M059J (cell line): ENCODE data around the gene PYY. TPM values are rescaled to one million over a fixed set of nuclear protein-coding genes. Genes with fewer than 3 reads are reported as not detected.
A peak's percentile ranks its signal among the peaks of the same experiment; 100 is the strongest.
"Not testable (repeated sequence)": the region's sequence is repeated elsewhere in the genome, so short reads cannot be mapped to it uniquely, and the experiment has no call there.

Experiments used
- DNase-seq: peaks from one replicate; pipeline ENCODE4 v3.0.0-alpha.2; 2012; ENCODE audit warnings: low read depth
- total RNA-seq: library from RNA; depleted of rRNA; stranded (reverse); fragments of >200 nt; shearing (Covaris generic); gene quantifications from 2 replicates; pipeline ENCODE4 v1.2.3, GENCODE V29; 2014

The PYY gene
- total RNA-seq, 1 experiment from 2014 or later = not detected

DNA sequence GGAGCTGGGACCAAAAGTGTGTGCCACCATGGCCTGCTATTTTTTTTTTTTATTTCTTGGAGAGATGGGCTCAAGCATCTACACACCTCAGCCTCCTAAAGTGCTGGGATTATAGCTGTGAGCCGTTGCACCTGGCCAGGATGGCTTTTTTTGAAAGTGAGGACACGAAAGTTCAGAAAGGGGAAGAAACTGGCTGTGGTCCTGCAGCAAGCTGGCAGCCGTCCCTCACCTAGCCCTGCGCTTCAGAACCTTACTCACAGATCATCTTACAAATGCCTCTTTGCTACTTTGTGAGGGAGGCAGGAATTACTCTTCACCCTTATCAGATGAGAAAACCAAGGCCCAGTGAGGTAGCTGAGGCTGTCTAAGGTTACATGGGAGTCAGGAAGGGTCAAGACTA is 7.0 kb downstream of the PYY start:
- DNase-seq = no peak

- peak; percentile 60 for DNase-seq
These were observed 8.5 kb downstream of the PYY start for GRCh38 chr17:43945074-43945829.

GRCh38 chr17:43942051-43942685 is 11.6 kb downstream of the PYY start, which contains the start of gene PPY:
PPY (minus strand) TSS chr17:43942476; CDS start chr17:43941654, 822 bp downstream.
- no peak for DNase-seq

DNA sequence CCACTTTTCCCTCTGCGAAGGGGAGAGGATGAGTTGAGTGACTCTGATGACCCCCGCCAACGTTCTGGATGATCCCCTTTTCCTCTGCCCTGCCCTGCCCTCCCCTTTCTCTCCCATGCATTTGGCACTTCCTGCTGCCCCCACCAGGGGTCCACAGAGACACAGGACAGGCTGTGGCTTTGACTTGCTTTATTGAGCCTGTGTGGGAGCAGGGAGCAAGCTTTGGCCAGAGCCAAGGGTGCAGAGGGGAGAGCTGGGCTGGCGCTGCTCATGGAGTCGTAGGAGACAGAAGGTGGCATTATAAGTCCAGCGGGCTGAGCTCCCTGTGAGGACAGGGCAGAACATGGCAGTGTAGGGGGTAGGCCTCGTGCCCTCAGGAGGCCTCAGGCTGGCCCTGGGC is 13.1 kb downstream of the PYY start:
- DNase-seq = peak; percentile 48

GRCh38 chr17:43939886-43940285 is 13.9 kb downstream of the PYY start:
- DNase-seq = no peak

- not testable (repeated sequence) for DNase-seq
These were observed 14.3 kb downstream of the PYY start for GRCh38 chr17:43939452-43939851.

- DNase-seq = no peak
These were observed 14.9 kb downstream of the PYY start for GRCh38 chr17:43938838-43939182.

DNA sequence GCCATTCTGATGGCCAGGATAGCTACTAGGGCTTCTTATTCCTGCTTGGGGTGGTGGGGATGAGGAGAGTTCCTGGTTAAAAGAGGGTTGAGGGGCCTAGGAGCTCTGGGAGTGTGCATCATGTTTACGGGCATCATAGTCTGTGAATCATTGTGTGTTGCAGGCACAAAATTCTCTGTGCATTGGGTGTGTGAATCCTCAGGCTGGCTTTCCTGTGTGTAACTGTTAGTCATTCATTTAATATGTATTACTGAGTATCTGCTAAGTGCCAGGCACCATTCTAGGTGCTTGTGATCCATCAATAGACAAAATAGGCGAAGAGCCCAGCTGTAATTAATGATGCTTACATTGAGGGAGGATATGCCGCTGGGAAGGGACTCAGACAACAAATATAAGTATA is 17.3 kb downstream of the PYY start:
- peak; percentile 21 for DNase-seq

GRCh38 chr17:43935926-43936261 is 17.8 kb downstream of the PYY start:
- no peak for DNase-seq

GRCh38 chr17:43935204-43935925 is 18.4 kb downstream of the PYY start:
- DNase-seq = no peak

GRCh38 chr17:43932923-43933322 is 20.8 kb downstream of the PYY start:
- DNase-seq = no peak

GRCh38 chr17:43932357-43932756 is 21.4 kb downstream of the PYY start:
- DNase-seq = no peak

- DNase-seq = no peak
These were observed 22.6 kb downstream of the PYY start for GRCh38 chr17:43931062-43931571.

DNA sequence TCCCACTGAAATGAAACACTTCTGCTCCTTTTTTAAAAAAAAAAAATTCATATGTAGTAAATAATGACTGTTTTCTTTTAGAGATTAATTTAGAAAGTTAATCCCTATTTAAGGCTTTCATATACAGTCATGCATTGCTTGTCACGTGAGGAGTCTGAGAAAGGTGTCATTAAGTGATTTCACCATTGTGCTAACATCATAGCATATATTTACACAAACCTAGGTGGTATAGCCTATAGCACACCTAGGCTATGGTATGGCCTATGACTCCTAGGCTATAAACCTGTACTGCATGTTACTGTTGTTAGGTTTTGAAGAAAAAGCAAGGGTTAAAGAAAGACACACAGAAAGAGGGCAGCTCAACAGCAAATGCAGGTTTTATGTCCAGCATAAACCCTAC is 25.1 kb downstream of the PYY start:
- DNase-seq = no peak

- DNase-seq = not testable (repeated sequence)
These were observed 25.8 kb downstream of the PYY start for GRCh38 chr17:43927929-43928328.

DNA sequence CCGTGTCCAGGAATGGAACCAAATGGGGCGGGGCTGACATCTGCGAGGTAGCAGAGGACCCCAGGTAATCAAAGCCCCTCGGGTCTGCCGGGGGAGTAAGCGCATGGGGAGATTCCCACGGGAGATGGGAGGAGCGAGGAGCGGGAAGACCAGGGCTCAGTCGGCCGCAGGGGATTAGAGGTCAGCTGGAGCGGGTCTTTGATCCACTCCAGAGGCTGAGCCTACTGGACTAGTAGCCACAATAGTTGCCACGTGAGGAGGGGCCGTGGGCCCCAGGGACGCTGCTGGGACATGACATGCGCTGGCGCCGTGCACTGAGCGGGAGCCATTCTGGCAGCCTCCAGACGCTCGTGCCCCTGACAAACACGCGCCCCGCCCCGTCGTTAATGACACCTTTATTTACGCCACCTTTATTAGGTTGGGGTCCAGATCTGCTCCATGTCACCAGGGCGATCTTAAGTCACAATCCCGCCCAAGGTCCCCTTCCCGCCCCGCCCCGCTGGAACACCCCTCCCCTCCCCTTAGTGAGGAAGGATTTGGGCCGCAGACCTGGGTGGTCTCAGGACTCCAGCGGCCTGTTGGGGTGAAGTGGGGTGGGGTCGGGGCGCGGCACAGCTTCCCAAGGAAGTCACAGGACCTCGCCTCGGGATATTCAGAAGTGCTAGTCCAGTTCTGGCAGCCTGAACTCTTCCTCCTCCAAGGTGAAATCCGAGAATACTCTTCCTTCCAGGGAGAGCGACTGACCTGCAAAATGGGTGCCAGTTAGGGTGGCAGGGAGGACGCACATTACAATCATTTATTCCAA is 26.5 kb downstream of the PYY start:
- no peak for DNase-seq

GRCh38 chr17:43924558-43924957 is 29.2 kb downstream of the PYY start:
- no peak for DNase-seq

GRCh38 chr17:43920500-43921095 is 33.1 kb downstream of the PYY start:
- DNase-seq = no peak

DNA sequence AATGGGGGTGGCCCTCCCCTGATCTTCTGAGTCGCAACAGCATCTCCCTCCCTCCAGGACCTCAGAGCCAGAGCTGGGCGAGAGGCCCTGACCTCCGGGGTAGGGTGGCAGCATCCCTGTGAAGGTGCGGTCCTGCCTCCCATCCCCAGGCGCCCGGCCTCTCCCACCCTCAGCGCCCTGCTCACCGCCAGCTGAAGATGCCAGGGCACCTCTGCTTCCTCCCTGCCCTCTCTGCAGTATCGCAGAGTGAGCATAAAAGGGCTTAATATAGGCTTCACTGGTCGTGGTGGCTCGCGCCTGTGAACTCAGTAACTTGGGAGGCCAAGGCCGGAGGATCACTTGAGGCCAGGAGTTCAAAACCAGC is 35.7 kb downstream of the PYY start:
- no peak for DNase-seq

DNA sequence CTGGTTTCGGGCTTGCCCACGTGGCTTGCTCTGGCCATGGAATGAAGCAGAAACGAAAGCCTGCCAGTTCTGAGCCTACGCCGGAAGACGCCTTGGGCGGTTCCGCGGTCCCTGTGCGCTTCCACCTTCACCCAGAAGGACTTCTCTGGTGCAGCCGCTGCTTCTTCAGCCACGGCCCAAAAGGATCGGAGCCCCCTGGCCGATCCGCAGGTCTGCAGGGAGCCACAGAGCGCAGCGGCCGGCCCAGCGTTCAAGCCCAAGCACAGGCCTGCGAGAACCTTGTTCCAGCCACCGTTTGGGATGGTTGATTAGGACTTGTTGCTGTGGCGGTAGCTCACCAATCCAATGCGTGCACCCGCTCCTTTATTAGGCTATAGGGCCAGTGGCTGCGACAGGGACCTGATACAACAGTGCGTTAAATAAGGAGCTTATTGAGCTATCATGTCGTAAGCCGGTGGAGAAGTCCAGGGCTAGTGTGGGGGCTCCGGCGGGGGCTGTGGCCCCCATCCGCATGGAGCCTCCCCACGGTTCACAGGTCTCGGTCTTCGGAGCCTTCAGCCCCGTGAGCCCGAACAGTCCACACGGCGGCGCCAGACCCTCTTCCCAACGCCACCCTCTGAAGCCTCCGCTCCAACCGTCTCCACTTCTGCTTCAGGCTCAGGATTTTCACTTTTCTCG is 36.3 kb downstream of the PYY start:
- DNase-seq = no peak

DNA sequence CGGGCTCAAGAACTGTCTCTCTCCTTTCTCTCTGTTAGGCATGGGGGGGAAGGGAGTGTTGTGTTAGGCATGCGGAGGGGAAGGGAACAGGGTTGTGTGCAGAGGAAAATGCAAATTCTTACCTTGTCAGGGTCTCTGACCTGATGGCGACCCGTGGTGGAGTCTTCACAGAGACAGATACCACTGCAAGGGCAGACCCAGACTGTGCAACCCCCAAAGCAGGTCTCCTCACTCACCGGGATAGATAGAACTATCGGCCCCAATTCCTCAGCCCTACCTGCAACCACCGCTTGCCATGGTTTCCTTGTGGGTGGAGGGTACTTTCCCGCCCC is 36.8 kb downstream of the PYY start:
- DNase-seq = no peak
